ENCODE measurements around the gene PDZD2. TPM values are rescaled to one million over a fixed set of nuclear protein-coding genes. Genes with fewer than 3 reads are reported as not detected.
A peak's percentile ranks its signal among the peaks of the same experiment; 100 is the strongest.

Gene PDZD2
- total and polyA plus RNA-seq, 11 donors: 28.3 to 116 (median 80.6) TPM

DNA sequence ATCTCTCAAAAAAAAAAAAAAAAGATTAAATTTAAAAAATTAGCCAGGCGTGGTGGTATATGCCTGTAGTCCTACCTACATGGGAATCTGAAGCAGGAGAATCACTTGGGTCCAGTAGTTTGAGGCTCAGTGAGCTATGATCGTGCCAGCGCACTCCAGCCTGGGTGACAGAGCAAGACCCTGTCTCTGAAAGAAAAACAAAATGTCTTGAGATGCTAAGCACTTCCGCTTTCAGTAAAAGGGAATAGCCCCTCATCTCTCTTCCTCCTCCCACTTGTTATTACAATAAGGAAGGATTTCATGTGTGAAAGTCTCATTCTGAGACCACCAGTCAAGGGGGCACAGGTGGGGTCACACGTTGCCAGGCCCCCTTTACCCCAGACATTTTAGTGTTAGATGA is 455.8 kb downstream of the PDZD2 start:
- TF ChIP-seq POLR2A (IDR thresholded peaks at IDR 0.05): no peak
- WGBS, 4 donors: 90 to 97% (median 96%) methylated on average over 5 of the region's 5 CpGs
- ATAC-seq: no peak
- no peaks in the 10 kb centered on the region for H3K27me3 ChIP-seq
- intact Hi-C loops (cut with DNase I): loop anchor here in 9 of 10 donors (5.0 to 10.0 kb wide), 4 partner anchors 78 to 512 kb away; partner anchors contain the start of gene GOLPH3 (in 1 of the 9)
- H3K36me3 ChIP-seq: peaks cover 0 to 83% (median 30%) of the 10 kb centered on the region in 9 donors
- H3K9me3 ChIP-seq: no peaks in the 10 kb centered on the region
- H3K4me3 ChIP-seq: no peak overlapping the region
- peak overlapping the region in 6 of 12 donors; percentile 5 to 53 (median 40) for H3K27ac ChIP-seq
- no peak for DNase-seq
- peaks cover 3 to 42% (median 24%) of the 10 kb centered on the region in 12 donors for H3K4me1 ChIP-seq

DNA sequence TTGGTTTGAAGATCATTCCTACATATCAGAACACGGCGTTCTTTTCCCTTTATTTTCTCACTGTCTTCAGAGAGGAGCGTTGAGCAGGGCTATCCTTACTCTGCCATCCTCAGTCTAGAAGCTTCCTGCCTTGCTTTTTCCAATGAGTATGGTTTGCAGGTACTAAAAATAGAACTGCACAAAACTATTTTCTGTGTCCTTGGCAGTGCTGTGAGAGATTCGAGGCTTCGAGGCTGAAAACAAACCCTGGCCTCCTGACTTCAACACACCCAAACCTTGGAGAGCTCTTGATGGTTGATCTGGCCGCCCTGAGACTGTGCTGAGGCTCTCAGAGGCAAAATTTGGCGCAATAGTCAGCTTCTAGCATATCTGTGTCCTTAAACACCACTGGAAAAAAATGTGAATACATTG is 456.3 kb downstream of the PDZD2 start:
- ATAC-seq (peak in 3 of 4 donors; percentile 40 to 54 (median 52)), DNase-seq (no peak)
- 51 to 60% (median 55%) methylated on average over 7 of the region's 7 CpGs for WGBS, 4 donors
- intact Hi-C loops (cut with DNase I): loop anchor here in 2 of 10 donors (5.0 to 10.0 kb wide), 2 partner anchors 77 to 510 kb away; partner anchors contain the start of gene GOLPH3 (in 1 of the 2)
- TF ChIP-seq, protein P1, sequence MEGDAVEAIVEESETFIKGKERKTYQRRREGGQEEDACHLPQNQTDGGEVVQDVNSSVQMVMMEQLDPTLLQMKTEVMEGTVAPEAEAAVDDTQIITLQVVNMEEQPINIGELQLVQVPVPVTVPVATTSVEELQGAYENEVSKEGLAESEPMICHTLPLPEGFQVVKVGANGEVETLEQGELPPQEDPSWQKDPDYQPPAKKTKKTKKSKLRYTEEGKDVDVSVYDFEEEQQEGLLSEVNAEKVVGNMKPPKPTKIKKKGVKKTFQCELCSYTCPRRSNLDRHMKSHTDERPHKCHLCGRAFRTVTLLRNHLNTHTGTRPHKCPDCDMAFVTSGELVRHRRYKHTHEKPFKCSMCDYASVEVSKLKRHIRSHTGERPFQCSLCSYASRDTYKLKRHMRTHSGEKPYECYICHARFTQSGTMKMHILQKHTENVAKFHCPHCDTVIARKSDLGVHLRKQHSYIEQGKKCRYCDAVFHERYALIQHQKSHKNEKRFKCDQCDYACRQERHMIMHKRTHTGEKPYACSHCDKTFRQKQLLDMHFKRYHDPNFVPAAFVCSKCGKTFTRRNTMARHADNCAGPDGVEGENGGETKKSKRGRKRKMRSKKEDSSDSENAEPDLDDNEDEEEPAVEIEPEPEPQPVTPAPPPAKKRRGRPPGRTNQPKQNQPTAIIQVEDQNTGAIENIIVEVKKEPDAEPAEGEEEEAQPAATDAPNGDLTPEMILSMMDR (IDR thresholded peaks at IDR 0.05): no peak
- TF ChIP-seq POLR2A (IDR thresholded peaks at IDR 0.05): no peak
- Histone ChIP-seq H3K27ac (peak overlapping the region in 8 of 12 donors; percentile 5 to 53 (median 36)), H3K4me3 (no peak overlapping the region), H3K9me3 (no peaks in the 10 kb centered on the region), H3K36me3 (peaks cover 0 to 83% (median 29%) of the 10 kb centered on the region in 9 donors), H3K4me1 (peaks cover 3 to 47% (median 27%) of the 10 kb centered on the region in 12 donors), H3K27me3 (no peaks in the 10 kb centered on the region)

DNA sequence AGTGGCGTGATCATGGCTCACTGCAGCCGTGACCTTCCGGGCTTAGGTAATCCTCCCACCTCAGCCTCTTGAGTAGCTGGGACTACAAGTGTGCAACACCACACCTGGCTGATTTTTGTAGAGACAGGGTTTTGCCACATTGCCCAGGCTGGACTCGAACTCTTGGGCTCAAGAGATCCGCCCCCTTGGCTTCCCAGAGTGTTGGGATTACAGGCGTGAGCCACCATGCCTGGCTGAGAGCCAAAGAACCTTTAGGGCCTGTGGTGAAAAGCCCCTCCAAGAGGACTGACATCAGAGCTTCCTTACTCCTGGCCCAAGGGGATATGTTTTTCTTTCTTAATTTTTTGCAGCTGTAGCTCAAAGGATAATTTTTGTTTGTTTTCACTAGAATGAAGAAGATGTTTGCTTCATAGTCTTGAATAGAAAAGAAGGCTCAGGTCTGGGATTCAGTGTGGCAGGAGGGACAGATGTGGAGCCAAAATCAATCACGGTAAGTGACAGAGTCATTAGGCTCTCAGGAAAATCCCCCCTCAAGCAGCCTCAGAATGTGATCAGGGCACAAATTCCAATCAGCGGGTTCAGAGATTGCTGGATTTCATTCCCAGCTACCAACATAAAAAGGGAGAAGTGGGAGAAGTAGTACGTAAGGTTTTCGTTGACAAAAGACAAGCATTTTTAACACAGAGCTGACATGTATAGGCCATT is 458.1 kb downstream of the PDZD2 start:
- TF ChIP-seq POLR2A (IDR thresholded peaks at IDR 0.05): no peak
- H3K36me3 ChIP-seq: peaks cover 0 to 85% (median 32%) of the 10 kb centered on the region in 9 donors
- intact Hi-C loops (cut with DNase I): loop anchor here in 2 of 10 donors (5.0 to 10.0 kb wide), 2 partner anchors 75 to 512 kb away; partner anchors contain the start of gene GOLPH3 (in 1 of the 2)
- peaks cover 3 to 51% (median 27%) of the 10 kb centered on the region in 12 donors for H3K4me1 ChIP-seq
- no peaks in the 10 kb centered on the region for H3K27me3 ChIP-seq
- H3K27ac ChIP-seq: peak overlapping the region in 2 of 12 donors; percentile 63 to 70
- DNase-seq (no peak), ATAC-seq (no peak)
- no peak overlapping the region for H3K4me3 ChIP-seq
- WGBS, 4 donors: 88 to 94% (median 90%) methylated on average over 10 of the region's 10 CpGs
- no peaks in the 10 kb centered on the region for H3K9me3 ChIP-seq

DNA sequence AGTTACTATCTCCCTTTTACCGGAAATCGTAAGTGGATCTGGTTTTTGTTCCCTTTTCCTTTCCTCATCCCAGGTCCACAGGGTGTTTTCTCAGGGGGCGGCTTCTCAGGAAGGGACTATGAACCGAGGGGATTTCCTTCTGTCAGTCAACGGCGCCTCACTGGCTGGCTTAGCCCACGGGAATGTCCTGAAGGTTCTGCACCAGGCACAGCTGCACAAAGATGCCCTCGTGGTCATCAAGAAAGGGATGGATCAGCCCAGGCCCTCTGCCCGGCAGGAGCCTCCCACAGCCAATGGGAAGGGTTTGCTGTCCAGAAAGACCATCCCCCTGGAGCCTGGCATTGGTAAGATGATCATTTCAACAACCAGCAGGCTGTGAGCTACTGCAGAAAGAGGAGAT is 459.4 kb downstream of the PDZD2 start:
- Histone ChIP-seq H3K27me3 (no peaks in the 10 kb centered on the region), H3K9me3 (no peaks in the 10 kb centered on the region), H3K4me3 (no peak overlapping the region), H3K4me1 (peaks cover 3 to 47% (median 27%) of the 10 kb centered on the region in 12 donors), H3K36me3 (peaks cover 0 to 85% (median 44%) of the 10 kb centered on the region in 9 donors), H3K27ac (peak overlapping the region in 11 of 12 donors; percentile 48 to 80 (median 63))
- DNase-seq (peak in 2 of 5 donors; percentile 41 to 48), ATAC-seq (peak in 3 of 4 donors; percentile 24 to 46 (median 33))
- TF ChIP-seq POLR2A (IDR thresholded peaks at IDR 0.05): no peak
- TF ChIP-seq, protein P1 (IDR thresholded peaks at IDR 0.05): no peak
- 45 to 65% (median 54%) methylated on average over 9 of the region's 9 CpGs for WGBS, 4 donors
- intact Hi-C loops (cut with DNase I): loop anchor here in 2 of 10 donors (5.0 to 10.0 kb wide), 2 partner anchors 74 to 513 kb away; partner anchors contain the start of gene GOLPH3 (in 1 of the 2)

DNA sequence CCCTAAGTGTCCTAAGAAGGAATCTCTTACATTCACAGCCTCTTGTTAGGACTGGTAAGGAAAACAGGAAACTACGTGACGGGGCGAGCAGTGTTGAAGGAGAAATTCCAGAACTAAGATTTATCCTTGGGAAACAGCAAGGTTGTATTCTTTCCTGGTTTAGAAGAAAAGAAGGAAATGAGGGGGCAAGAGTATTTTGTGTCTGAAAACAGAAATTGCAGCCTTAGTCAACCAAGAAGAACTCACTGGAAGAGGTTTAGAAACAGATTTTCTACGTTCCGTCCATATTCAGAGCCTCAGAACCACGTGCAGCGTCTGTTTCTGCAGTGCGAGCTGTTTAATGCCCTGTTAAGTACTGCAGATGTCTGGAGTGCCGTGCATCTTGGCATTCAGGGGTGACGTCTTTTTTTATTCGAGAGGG is 460.0 kb downstream of the PDZD2 start:
- Histone ChIP-seq H3K27me3 (no peaks in the 10 kb centered on the region), H3K4me1 (peaks cover 3 to 45% (median 27%) of the 10 kb centered on the region in 12 donors), H3K36me3 (peaks cover 0 to 85% (median 50%) of the 10 kb centered on the region in 9 donors), H3K27ac (peak overlapping the region in 11 of 12 donors; percentile 48 to 80 (median 63)), H3K9me3 (no peaks in the 10 kb centered on the region), H3K4me3 (peak overlapping the region in 1 of 12 donors; percentile 8)
- WGBS, 4 donors: 20 to 40% (median 30%) methylated on average over 11 of the region's 11 CpGs
- DNase-seq (no peak), ATAC-seq (peak in 3 of 4 donors; percentile 27 to 35 (median 28))
- intact Hi-C loops (cut with DNase I): loop anchor here in 2 of 10 donors (5.0 to 10.0 kb wide), 2 partner anchors 73 to 514 kb away; partner anchors contain the start of gene GOLPH3 (in 1 of the 2)
- TF ChIP-seq POLR2A (IDR thresholded peaks at IDR 0.05): no peak
- TF ChIP-seq, protein P1 (IDR thresholded peaks at IDR 0.05): no peak

Data from heart left ventricle (tissue), 16 donors.